Measurements from ENCODE around the gene ABCC1.
A peak's percentile ranks its signal among the peaks of the same experiment; 100 is the strongest.

The ABCC1 gene

DNA sequence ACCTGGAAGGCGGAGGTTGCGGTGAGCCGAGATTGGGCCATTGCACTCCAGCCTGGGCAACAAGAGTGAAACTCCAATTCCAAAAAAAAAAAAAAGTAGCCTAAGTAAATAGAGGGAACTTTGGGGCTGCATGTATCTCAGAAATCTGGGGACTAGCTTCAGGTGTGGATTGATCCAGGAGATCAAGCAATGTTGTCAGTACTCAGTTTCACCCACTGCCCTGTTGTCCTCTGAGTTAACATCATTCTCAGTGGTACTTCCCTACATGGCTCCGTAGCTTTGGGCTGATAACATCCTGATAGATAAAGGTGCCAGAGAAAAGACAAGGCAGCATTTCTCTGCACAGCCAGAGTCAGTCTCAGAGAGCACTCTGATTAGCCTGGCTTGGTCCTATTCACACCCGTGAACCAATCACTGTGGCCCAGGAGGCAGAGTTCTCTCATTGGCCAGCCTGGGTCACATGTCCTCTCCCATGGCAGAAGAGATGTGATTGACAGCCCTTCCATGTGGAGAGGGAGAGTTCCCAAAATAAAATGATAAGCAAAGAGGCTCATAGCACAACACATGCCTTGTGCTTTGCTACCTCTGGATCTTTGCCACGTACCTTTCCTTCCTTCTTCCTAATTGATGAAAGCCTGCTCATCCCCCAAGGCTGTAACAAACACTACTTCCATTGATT is 99.6 kb downstream of the ABCC1 start:
- DNase-seq (ENCODE audit: low spot score) = no peak

DNA sequence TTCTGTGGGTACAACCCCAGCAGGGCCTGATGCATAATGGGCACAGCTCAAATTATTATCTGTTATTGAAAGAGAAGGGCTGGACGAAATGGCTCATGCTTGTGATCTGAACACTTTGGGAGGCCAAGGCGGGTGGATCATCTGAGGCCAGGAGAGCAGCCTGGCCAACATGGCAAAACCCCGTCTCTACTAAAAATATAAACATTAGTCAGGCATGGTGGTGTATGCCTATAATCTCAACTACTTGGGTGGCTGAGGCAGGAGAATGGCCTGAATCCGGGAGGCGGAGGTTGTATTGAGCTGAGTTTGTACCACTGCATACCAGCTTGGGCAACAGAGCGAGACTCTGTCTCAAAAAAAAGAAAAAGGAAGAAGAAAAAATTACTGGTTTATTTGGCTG is 100.7 kb downstream of the ABCC1 start:
- DNase-seq (ENCODE audit: low spot score) = no peak

- DNase-seq (ENCODE audit: low spot score) = no peak
Measured at GRCh38 chr16:16051132-16051531, 101.7 kb downstream of the ABCC1 start.

- DNase-seq (ENCODE audit: low spot score) = no peak
Measured at GRCh38 chr16:16052916-16053315, 103.5 kb downstream of the ABCC1 start.

- DNase-seq (ENCODE audit: low spot score) = no peak
Measured at GRCh38 chr16:16057102-16057501, 107.7 kb downstream of the ABCC1 start.

- DNase-seq (ENCODE audit: low spot score) = no peak
Measured at GRCh38 chr16:16059160-16059559, 109.7 kb downstream of the ABCC1 start.

DNA sequence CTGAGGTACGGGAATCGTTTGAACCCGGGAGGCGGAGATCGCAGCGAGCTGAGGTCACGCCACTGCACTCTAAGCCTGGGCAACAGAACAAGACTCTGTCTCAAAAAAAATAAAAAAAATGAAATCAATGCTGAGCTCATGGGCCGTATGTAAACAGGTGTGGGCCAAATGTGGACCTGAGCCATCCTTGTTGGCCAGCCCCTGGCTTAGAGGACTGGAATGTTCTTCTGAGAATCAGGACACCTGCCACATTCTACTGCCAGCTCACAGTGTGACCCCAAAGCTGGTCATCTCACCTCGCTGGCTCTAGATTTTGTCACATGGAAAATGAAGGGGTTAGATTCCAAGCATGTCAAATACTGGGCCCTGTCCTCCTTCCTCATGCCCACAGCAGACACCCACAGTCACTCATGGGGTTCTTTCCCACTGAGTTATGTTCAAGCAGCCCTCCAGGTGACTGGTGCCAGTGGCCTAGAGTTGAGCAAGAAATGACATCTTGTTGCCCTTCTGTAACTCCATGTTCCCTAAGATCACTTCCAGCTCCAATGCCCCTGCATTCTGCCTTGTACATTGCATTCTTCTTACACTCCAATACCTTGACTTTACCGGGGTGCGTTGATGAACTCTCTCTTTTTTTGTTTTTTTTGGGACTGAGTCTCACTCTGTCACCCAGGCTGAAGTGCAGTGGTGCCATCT is 110.6 kb downstream of the ABCC1 start:
- DNase-seq (ENCODE audit: low spot score) = no peak

DNA sequence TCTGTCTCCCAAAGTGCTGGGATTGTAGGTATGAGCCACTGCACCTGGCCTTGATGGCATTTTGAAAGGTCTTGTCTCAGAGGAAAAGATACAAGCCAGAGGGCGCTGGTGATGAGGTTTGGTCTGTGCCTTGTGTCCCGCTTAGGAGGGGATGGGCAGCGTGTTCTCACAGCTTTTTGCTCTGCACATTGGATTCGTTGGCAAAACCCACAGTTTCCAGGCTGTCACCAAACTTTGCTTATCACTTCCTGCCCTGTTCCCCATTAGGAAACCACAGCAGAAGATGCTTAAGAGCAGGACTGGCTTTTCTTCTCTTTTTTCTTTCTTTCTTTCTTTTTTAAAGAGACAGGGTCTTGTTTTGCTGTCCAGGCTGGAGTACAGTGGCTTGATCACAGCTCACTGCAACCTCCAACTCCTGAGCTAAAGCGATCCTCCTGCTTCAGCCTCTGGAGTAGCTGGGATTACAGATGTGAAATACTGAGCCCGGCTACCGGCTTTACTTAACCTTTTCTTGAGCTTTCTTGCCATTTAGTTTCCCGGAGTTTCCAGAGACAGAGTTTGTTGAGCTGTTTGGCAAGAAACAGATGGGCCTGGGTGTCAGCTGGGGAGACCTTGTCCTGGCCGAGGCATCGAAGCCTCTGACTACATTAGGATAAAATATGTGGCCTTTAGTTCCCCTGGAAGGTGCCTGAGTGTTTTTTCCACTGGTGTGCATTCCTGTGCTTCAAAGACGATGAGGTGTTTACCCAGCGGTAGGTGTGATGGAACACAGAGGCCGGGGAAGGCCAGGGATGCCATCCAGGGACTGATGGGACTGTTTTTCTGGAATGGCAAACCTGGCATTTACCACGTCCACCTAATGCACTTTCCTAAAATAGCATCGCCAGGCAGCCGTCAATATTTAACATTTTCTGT is 112.9 kb downstream of the ABCC1 start:
- peak; percentile 42 for DNase-seq (ENCODE audit: low spot score)

- no peak for DNase-seq (ENCODE audit: low spot score)
Measured at GRCh38 chr16:16063683-16064082, 114.3 kb downstream of the ABCC1 start.

GRCh38 chr16:16064874-16065384 is 115.5 kb downstream of the ABCC1 start:
- no peak for DNase-seq (ENCODE audit: low spot score)

GRCh38 chr16:16067127-16067526 is 117.7 kb downstream of the ABCC1 start:
- no peak for DNase-seq (ENCODE audit: low spot score)

DNA sequence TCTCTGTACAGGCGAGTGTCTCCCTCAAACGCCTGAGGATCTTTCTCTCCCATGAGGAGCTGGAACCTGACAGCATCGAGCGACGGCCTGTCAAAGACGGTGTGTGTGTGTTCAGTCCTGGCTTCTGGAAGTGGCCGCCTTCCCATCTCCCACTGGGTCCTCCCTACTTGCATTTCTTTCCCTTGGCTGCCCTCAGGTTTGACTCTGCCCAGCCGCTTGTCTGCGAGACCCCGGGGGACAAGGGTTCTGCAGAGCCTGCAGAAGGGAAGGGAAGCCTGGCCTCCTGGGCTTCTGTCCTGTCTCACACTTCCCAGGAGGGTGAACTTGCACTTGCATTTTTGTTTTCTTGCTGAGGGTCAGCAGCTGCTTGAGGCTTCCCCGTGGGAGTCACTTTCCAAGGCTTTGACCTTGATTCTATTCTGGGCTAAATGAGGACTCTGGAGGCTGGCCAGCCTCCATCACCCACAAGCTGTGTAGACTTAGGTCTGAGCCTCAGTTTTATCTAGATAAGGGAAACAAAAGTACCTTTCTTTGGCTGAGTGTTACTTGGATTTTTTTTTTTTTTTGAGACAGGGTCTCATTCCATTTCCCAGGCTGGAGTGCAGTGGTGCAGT is 122.3 kb downstream of the ABCC1 start:
- DNase-seq (ENCODE audit: low spot score) = no peak

DNA sequence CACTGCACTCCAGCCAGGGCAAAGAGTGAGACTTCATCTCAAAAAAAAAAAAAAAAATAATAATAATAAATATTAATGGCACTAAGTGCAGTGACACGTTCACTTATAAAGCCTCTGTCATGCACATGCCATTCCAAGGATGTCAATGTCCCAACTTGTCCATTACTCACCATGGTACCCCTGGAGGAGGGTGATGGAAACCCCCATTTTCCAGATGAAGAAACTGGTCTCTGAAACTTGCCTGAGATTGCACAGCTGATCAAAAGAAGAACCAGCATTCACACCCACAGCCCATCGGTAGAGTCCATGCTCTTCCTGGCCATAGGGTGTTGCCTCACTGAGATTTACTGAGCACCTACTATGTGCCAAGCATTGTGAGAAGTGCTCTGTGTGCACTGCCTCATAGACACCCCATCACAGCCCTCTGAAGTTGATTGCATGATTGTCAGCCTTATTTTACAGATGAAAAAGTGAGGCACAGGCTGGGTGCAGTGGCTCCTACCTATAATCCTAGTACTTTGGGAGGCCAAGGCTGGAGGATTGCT is 123.7 kb downstream of the ABCC1 start:
- no peak for DNase-seq (ENCODE audit: low spot score)

GRCh38 chr16:16073891-16074881 is 124.8 kb downstream of the ABCC1 start:
- DNase-seq (ENCODE audit: low spot score) = no peak

DNA sequence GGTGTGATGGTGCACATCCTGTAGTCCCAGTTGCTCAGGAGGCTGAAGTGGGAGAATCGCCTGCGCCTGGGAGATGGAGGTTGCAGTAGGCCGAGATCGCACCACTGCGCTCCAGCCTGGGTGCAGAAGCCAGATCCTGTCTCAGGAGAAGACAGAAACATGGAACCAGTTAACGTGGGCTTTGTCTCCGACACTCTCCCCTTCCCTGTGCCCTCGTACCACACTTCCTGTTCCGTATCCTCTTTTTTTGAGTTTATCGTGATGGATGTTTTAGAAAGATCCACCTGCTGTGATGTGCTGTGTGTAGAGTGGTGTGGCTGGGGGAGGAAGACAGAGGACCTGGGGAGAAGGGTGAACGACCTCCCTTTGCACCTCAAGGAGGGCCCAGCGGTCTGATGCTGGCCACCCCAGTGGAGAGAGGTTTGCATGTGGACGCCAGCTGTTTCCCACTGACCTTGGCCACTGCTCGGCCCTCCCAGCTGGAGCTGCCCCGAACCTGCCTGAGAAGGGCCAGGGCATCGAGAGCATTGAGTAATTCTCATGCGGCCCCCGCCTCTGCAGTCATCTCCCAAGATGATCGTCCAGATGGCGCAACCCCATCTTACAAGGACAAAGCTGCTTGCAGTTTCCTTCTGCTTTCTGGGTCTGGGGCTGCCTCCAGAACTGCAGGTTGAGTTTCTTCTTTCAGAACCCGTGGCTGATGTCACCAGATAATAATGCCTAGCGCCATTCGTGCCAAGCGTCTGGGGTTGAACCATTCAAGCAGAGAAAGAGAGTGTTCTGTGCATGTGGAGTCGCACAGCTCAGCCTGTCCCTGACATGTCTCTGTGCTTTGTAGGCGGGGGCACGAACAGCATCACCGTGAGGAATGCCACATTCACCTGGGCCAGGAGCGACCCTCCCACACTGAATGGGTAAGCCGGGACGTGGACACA is 126.3 kb downstream of the ABCC1 start:
- DNase-seq (ENCODE audit: low spot score) = no peak

DNA sequence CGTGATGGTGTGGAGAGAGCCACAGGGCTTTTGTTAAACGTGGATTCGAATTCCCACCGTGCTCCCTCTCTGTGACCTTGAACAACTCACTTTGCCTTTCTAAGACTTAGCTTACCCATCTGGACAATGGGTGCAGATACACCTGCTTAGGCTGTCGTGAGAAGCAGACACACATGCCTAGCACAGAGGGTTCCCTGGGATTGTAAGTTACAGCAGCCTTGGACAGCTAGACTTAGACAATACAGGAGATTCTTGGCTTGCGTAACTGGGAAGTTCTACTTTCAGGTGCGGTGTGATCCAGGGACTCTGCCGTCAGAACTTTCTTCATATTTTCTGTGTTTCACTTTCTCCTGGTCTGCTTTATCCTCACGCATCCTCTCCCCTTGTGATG is 127.0 kb downstream of the ABCC1 start:
- no peak for DNase-seq (ENCODE audit: low spot score)

- DNase-seq (ENCODE audit: low spot score) = no peak
Measured at GRCh38 chr16:16080465-16081065, 131.1 kb downstream of the ABCC1 start.

- no peak for DNase-seq (ENCODE audit: low spot score)
Measured at GRCh38 chr16:16081141-16081540, 131.7 kb downstream of the ABCC1 start.

GRCh38 chr16:16082255-16082654 is 132.8 kb downstream of the ABCC1 start:
- no peak for DNase-seq (ENCODE audit: low spot score)

All from germinal center (tissue), 1 donor.